ENCODE data around the gene DAND5.

The DAND5 gene

DNA sequence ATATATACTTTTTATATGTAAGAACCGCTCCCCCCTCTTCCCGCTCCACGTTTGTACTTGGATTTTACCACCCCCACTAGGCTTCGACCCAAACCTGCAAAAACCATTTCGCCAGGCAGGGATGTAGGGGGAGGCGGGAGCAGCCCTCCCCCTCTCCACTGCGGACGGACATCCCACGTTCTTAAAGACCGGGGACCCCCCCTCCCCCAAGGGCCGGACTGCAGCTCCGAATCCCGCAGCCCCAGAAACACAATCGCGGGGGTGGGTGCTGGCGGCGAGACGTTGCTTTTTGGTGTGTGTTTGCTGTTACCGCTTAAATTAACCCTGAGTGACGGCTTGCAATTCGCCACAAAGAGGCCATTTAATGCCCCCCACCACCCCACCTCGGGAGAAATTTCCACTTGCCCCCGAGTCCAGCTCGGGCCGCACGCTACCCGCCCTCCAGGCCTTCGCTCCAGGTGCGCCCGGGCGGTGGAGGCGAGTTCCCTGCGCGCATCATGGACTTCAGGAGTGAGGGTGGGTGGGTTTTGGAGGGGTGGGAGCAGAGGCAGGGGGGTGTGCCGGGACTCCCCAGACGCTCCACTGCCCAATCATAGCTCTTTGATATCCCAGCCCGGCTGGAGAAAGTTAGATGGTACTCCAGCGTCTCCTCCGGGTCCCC lies 41.7 kb downstream of the DAND5 start:
- DNase-seq, result no peak

DNA sequence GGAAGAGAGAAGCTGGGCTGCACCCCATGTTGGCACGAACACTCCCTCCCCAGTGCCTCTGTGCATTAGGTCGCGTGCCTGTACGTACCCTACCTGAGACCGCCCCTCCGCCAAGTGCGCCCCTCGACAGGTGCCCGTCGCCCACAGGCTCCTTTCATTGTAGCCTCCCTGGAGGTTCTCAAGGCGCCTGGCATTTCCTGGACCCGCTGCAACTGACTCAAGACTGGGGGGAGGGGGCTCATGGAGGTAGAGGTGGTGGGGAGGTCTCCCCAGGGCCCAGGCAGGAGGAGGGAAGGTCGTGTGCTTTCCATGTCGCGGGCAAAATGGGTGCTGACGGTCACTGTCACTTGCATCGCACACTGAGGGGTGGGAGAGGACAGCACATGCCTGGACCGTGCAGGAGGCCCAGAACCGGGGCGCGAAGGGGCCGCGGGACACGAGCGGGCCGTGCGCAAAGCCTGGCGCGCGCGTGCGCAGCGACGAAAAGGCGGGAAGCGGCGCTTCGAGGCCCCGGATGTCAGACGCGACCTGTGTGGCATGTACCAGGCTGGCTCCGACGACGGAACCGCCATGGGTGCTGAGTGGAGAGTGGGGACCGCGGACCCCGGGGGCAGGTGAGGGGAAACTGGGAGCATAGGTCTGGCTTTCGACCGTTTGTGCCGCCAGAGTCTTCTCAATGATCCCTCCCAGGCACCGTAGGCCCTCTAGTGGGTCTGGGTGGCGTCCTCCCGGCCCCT lies 42.4 kb downstream of the DAND5 start:
- no peak for DNase-seq

DNA sequence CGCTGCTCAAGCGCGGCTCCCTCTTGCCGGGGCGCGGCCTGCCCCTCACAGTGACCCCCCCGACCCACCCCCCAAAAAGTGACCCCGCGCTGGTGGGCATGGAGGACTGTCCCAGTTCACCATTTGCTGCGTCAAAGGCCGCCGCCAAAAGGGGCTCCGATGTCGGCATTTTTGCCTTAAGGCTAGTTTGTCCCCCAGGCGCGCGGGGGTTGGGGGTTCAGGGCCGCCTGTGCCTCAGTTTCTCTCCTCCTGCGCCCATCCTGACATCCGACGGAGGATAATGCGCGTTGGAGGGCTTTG lies 43.0 kb downstream of the DAND5 start:
- no peak for DNase-seq

DNA sequence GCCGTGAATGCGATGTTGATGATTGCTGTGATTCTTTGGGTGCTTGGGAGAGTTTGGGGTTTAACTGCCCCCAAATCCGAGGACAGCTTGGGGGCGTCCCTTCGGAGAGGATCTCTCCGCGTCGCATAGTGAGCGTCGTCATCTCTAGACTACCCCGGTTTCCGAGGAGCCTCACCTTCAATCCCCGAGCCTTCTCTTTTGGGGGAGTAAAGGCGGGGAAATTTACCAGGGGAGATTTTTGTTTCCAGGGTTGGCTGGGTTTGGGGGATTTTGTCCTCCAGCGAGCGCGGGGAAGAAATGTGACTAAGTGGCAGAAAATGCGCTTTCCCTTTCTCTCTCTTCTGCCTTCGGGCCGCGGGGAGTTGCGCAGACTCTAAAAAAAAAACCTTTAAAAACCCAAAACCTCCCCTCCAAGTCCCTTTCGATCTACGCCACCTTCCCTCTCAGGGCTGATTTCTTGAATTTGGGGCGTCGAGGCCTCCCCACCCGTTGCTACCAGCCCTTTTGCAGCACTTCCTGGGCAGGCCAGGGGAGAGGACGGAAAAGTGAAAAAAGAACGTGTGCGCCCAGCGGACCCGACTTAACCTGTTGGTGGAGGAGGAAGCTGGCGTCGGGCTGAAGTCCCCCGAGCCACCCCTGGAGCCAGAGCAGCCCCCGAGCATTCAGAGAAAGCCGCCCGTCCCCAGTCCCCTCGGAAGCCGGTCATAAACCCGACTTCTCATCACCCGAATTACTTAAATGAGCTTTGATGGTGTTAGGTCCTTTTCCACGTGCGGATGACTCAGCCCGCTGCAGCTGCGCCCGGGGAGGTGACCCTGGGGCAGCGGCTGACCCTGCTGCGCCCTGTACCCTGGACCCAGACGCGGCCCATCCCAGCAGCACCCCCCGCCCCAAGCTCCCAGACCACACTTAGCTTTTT lies 43.6 kb downstream of the DAND5 start:
- no peak for DNase-seq

DNA sequence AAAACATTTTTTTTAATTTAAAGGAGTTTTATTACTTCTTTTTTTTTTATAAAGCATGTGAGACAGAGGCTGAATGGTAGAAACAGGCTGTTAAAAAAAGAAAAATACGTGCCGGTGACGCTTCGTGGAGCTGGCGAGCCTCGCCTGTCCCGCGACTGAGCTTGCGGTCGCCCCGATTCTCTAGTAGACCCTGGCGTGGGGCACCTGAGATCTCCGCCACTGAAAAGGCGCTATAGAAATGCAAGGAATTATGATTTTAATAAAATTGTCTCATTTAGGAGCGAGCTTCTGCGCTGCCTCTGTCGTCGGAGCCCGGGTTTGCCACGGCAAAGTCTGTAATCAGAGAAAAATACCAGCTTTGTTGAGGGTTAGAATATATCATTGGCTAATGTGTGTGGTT lies 44.3 kb downstream of the DAND5 start:
- DNase-seq, result no peak

DNA sequence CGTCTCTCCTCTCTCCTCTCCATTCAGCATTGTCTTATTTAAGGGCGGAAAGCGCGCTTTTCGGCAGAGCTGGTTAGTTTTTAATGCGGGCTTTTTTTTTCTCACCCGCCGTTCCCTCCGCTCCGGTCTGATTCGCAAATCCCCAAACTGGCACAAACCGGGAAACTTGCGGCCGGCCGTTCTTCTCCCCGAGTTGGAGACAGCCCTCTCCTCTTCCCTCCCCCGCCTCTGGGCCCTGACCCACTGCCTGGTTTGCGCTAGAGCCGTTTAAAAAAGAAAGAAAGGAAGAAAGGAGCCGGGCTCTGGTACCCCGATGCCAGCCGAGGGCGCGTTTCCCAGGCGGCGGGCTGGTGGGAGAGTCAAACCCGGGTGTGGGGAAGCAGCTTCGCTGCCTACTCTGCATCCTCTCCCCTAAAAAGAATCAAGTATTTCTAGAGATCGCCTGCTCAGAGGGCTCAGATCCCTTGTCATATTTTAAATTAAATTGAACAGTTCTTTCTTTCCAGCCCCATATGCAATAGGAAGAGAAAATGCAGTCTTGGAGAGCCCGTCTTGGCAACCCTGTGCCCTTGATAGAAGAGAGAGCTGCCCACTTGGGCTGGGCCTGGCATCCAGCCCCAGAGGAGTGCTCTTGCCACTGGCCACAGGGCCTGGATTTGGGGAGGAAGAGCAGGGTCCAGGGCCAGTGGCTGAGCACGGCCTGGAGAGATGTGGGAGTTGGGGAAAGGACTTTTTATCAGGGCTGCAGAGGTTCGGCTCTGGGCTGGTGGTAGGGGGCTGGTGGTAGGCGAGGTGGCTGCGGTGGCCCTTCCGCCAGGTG lies 44.9 kb downstream of the DAND5 start:
- no peak for DNase-seq

DNA sequence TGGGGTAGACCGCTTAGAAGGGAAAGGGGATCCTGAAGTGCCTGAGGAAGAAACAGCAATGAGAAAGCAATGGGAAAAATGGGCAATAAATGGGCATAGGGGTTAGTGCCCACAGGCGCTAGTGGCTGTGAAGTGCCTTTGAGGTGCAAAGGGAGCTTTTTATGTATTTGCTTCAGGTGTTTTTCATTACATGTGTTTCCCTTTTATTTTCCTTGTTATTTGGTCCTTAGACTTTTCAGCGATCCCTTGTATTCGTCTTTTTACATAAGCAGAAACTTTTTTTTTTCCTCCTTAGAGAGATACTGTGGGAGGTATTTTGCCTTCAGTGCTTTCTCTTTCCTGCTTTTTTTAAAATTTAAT lies 45.5 kb downstream of the DAND5 start:
- no peak for DNase-seq

DNA sequence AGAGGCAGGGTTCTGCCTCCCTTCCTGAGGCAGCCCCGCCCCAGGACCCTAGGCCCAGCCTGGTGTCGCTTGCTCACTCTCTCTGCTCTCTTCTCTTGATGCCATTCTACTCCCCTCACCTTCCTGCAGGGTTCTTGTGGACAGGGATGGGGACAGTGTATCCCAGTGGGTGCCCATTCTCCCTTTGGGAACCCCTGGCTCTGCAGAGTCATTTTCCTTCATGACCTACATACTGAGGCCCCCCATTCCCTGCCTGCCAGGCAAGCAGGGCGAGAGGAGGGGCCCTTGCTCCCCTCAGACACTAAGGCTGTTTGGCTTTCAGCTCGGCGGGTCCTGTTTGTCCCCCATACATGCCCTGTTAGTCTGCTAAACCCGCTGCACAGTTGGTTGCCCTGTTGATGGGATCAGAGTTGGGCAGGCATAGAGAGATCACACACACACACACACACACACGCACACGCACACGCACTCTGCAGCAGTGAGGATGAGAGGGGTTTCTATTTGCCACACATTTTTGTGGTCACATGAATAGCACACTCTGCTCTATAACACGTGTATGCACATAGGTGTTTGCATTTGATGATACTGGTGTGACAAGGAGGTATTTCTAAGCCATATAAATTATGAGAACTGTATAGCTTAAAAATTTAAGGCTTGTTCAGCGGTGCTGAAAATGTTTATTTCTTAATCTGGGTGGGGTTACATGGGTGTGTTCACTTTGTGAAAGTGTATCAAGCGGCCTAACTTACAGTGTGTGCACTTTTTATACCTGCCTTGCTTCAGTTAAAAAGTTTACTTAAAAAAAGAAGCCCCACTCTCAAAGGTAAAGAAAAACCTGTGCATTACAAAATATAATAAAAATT lies 46.2 kb downstream of the DAND5 start:
- DNase-seq, result no peak

DNA sequence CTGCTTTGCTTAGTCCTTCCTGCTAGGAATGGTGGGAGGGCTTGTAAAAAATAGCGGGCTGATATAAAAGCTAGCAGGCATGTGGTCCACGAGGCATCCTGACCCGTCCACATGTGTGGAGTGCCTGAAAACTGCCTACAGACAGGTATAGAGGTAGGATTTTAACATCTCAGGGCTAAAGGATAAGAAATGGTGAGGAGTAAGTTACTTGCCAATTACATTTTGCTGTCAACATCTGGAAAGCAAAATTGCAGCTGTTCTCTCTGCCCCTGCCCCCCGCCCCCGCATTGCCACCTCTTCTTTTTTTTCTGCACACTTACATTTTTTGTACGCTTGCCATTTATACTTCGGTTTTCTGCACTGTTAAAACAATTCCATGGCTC lies 46.9 kb downstream of the DAND5 start:
- no peak for DNase-seq

DNA sequence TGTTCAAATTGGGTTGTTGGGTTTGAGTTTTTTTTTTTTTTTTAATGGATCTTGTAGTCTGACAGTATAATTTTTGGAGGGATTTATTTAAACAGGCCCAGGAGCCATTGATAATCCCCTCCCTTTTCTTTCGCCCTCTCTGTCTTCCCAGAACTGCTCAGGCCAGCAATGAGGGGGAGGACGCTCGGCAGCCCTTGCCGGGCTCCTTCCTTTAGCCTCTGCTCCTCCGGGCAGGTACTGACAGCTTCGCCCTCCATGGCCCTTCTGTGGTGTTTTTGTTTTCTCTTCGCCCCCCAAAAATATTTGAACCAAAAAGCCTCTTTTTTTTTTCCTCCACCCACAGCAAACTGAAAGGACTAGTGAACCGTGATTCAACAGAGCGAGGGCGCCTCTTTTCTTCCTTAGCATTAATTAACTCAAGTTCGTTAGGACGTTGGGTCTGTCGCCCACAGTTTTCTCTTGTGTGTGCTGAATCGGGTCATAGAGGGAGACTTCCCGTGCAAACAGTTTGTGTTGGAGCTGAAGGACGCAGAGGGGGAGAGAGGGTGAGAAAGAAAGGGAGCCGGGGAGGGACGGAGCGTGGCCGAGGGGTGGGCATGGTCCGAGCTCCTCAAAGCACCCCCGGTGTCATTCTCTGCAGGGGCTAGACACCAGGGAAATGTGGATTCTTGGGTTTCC lies 47.4 kb downstream of the DAND5 start:
- DNase-seq, result no peak

DNA sequence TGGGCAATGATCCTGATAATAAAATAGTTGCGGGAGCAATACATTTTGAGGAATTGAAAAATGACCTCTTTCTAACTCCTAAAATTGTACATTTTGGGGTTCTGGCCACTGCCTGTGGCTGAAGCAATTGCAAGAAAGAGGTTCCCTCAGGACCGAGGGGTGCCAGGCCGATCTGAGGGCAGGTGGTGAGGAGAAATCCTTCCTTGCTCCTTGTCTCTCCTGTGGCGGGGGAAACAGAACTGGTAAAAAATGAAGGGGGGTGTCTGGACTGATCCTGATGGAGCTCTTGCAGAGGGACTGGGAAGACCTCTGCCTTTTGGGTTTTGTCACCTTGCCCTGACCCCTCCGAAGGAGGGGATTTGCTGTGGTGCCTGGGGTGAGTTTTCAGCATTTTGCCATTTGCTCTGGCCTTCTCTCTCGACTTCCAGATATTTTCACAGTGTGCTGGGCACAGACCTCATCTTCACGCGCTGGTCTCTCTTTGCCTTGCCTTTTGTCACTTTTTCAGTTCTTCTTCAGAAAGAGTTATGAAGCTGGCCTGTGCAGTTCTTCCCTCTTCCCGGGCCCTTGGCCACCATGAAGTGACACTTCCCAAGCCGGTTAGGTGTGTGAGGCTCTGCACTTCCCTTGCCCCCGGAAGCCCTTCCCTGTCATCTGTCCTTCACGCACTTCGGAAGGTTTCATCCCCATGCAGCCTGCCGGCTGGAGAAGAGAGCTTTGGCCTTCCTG lies 48.1 kb downstream of the DAND5 start:
- DNase-seq, result no peak

DNA sequence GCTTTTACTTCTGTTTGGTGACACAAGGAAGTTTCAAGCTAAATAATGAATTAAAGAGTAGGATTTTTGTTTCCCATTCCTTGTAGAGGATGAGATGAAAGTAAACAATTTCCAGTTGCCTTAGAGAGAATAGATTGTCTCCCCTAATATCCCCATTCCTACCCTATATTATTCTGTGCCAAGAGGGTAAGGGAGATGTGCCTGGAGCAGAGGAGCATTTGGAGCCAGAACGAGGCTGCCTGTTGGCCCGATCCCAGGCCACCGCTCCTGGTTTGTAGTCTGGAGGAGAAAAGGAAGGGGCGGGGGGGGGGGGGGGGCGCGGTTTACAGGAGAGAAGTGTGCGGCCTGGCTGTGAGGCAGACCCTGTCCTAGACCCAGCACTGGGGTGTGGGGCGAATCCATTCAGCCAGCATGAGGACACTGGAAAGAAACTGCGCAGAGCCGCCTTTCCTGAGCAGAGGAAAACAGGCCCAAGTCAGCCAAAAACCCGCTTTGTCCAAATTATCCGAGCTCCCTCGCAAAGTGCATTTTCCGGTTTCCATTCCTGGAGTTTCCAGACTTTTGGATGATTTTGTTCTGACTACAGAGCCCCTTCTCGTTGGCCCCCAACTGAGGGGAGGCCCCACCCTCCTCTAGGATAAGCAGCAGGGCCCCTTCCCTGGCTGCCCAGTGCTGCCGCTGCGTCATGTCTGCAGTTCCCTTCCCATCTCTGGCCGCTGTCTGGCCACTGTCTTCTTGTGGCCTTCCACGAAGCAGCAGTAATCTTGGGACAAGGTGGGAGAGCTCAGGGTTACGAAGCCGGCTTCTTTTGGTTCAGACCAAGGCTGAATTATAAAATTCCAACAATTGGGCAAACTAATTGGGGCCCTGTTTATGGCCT lies 48.9 kb downstream of the DAND5 start:
- DNase-seq, result no peak

DNA sequence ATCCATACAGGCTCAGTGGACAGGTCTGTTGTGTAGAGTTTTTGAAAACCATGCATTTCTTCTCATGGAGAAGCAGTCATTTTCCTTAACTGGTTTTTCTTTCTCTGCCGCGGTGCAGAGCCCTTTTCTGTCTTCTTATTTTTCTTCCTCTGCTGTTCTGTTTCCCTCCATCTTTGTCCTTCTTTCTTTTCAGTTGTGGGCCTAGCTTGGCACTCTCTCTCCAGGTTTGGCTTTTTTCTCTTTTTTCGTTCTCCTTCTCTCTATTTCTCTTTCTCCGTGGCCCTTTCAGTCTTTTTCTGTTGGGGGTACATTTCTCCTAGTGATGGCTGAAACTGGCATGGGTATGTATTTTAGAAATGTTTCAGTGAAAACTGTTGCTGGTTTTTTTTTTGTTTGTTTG lies 50.0 kb downstream of the DAND5 start:
- no peak for DNase-seq

DNA sequence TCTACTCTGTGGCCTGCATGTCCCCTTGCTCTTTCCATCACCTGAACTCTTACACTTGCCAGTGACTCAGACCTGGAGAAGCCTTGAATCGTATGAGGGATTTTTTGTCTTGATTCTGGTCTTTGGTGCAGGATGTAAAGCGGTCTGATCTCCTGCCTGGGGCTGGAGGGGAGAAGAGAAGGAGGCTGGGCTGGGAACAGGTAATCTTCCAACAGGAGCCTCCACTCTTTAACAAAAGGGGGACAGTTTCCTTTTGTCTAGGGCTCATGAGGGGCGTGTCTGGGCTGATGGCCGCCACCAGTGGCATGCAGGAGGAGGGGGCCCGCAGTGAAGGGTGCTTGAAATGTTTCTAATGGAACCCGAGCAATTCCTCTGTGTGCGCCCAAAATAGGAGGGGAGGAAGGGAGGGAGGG lies 50.6 kb downstream of the DAND5 start:
- DNase-seq, result no peak

DNA sequence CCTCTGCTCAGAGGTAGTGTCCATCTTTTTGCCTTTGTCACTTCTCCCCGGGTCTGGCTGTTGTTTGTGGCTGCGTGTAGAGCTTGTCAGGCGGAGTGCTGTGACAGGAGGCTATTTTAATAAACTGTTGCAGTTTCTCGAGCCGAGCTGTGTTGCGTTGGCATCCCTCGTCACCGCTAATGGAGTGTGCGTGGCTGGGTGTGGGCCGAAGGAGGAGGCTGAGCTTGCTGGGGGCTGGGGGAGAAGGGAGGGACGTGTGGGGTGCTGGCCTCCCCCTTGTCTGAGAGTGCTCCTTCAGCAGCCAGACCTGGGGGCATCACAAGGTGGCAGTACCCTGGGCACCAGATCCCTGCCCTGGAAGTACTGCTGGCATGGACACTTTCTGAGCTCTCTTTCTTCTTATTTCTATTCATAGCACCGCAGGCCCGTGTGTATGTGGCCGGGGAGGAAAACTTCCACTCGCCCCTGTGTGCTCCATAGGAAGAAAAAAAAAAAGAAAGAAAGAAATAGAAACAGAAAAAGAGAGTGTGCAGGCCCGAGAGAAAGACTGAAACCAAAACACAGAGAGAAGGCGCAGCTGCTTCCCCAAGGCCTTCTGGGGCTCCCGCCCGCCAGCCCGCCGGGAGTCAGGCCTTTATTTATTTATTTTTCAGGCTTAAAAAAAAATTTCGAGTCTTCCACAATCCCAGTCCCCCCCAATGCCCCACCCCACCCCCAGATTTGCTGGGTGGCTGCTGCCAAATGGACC lies 52.9 kb downstream of the DAND5 start:
- DNase-seq, result no peak

DNA sequence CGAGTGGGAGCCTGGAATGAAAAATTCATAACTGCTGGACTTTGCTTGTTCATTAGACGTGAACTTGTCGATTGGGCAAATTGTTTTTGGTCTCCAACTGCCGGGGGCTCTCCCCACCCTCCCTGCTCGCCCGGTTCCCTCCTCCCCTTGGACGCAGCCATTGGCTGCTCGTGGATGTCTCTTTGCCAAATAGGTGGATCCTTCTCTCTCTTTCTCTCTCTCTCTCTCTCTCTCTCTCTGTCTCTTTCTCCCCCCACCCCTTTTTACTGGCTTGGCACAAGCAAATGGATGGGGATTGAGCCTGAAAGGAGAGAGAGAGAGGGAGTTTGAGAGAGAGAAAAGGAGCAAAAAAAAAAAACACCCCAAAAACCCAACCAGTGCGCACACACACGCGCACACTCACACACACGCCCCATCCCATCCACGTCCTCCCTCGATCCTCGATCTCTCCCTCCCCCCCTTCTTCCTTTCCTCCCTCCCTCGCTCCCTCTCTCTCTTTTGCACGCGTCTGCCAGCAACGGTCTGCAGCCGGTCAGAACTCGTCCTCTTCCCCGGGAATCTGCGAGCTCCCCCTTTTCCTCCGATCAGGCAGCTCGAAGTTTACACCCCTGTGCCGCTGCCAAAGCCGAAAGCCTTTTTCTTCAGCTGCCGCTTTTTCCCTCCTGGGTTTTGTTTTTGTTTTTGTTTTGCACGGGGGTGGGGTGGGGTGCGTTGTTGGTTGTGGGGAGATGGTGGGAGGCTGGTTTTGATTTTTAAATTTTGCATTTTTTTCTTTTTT lies 53.7 kb downstream of the DAND5 start:
- DNase-seq, result peak; percentile 49

DNA sequence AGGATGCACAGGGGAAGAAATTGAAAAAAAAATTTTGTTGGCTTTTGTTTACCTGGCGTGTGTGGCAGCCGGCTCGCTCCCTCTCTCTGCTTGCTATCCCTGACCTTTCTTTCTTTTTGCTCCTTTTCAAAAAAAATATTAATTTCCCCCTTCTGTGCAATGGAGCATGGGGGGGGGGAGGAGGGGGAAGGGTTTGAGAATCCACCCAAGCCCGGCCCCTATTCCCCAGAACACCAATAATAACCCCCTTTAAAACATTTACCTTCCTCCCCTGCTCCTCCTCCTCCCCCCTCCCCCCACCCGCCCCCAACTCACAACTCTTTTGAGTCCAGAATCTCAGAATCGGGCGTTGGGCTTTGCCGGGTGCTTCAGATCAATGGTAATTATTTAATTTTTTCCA lies 54.3 kb downstream of the DAND5 start:
- no peak for DNase-seq
